Measurements from ENCODE around the gene SLC39A8. TPM values are rescaled to one million over a fixed set of nuclear protein-coding genes. Genes with fewer than 3 reads are reported as not detected.
A peak's percentile ranks its signal among the peaks of the same experiment; 100 is the strongest.

Gene SLC39A8
- total RNA-seq, 1 donor from 2014 or later = 27.7 TPM

DNA sequence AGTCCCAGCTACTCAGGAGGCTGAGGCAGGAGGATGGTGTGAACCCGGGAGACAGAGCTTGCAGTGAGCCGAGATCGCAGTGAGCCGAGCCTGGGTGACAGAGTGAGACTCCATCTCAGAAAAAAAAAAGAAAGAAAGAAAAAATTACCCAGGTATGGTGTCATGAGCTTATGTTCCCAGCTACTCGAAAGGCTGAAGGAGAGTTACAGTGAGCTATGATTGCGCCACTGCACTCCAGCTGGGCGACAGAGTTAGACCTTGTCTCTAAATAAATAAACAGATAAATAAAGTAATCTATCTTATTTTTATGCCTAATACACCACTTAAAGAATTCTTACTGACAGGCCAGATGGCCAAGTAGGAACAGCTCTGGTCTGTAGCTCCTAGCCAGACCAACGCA is 73.0 kb downstream of the SLC39A8 start:
- no peaks in the 10 kb centered on the region for H3K36me3 ChIP-seq
- H3K27ac ChIP-seq = no peak overlapping the region
- H3K4me3 ChIP-seq = no peak overlapping the region
- no peaks in the 10 kb centered on the region for H3K9me3 ChIP-seq
- intact Hi-C loops (cut with DNase I) = no loop called here
- H3K27me3 ChIP-seq = no peaks in the 10 kb centered on the region
- TF ChIP-seq POLR2A (IDR thresholded peaks at IDR 0.05) (no peak), POLR2AphosphoS5 (IDR thresholded peaks at IDR 0.05; ENCODE audit: insufficient read depth in 1 of 2, low read depth in 1 of 2) (no peak)
- TF ChIP-seq, protein P1, sequence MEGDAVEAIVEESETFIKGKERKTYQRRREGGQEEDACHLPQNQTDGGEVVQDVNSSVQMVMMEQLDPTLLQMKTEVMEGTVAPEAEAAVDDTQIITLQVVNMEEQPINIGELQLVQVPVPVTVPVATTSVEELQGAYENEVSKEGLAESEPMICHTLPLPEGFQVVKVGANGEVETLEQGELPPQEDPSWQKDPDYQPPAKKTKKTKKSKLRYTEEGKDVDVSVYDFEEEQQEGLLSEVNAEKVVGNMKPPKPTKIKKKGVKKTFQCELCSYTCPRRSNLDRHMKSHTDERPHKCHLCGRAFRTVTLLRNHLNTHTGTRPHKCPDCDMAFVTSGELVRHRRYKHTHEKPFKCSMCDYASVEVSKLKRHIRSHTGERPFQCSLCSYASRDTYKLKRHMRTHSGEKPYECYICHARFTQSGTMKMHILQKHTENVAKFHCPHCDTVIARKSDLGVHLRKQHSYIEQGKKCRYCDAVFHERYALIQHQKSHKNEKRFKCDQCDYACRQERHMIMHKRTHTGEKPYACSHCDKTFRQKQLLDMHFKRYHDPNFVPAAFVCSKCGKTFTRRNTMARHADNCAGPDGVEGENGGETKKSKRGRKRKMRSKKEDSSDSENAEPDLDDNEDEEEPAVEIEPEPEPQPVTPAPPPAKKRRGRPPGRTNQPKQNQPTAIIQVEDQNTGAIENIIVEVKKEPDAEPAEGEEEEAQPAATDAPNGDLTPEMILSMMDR (IDR thresholded peaks at IDR 0.05) = no peak
- no peaks in the 10 kb centered on the region for H3K4me1 ChIP-seq
- no peak for DNase-seq (ENCODE audit: extremely low spot score in 2 of 2)

DNA sequence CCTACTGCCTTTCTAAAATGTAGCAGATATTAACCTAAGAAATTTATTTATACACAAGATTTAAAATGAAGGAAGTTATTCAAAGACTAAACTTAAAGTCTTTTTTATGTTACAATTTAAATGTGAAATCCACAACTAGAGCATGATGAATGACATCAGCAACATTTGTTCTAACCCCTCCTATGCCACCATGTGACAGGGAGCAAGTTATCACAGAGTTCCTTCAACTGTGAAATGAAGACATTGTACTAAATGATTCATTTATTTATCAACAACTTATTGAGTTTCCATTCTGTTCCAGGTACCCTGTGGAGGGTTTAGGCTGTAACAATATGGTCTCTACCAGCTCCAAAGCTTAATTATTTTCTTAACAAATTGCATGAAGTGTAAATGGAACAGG is 76.9 kb downstream of the SLC39A8 start:
- Histone ChIP-seq H3K4me1 (no peaks in the 10 kb centered on the region), H3K4me3 (no peak overlapping the region), H3K27me3 (no peaks in the 10 kb centered on the region), H3K36me3 (no peaks in the 10 kb centered on the region), H3K27ac (no peak overlapping the region), H3K9me3 (no peaks in the 10 kb centered on the region)
- DNase-seq (ENCODE audit: extremely low spot score in 2 of 2) = no peak
- no peak for TF ChIP-seq POLR2AphosphoS5 (IDR thresholded peaks at IDR 0.05; ENCODE audit: insufficient read depth in 1 of 2, low read depth in 1 of 2)
- TF ChIP-seq, protein P1 (IDR thresholded peaks at IDR 0.05) = no peak
- TF ChIP-seq POLR2A (IDR thresholded peaks at IDR 0.05) = no peak
- intact Hi-C loops (cut with DNase I) = no loop called here

DNA sequence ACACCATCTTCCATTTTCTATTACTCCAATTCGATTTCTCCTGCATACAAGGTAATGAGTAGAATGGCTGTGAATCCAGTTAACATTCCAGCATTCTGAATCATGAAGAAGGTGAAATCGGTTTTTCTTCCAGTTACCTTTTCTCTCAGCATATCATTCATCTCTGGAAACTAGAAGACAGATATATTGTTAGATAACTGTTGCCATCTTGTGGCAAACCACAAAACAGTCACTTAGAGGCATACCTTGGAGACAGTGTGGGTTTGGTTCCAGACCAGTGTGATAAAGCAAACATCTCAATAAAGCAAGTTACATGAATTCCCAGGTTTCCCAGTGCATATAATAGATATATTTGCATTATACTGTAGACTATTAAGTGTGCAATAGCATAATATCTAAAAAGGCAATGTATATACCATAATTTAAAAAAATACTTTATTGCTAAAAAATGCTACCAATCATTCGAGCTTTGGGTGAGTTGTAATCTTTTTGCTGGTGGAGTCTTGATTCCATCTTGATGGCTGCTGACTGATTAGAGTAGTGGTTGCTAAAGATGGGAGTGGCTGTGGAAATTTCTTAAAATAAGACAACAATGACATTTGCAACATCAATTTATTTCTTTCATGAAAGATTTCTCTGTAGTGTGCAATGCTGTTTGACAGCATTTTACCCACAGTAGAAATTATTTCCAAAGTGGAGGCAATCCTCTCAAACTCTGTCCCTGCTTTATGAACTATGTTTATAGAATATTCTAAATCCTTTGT is 82.1 kb downstream of the SLC39A8 start:
- DNase-seq (ENCODE audit: extremely low spot score in 2 of 2) = no peak
- H3K9me3 ChIP-seq = no peaks in the 10 kb centered on the region
- intact Hi-C loops (cut with DNase I) = no loop called here

DNA sequence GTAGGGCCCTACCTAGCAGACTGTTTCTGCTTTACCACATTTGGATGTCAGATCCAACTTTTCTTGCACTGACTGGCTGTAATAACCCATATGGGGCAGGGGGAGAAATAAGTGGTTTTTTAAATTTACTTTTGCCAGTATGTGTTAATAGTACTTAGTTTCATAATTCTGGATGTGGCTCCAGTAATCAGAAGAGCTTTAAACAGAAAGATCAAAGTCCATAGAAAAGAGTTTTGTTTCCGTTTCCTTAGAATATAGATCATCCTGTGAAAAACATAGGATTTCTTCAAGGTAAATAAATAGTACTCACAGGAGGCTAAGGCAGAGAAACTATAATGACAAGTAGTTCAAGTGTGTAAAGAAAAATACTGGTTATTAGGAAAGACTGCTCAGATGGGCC is 85.6 kb downstream of the SLC39A8 start:
- Histone ChIP-seq H3K27ac (no peak overlapping the region), H3K4me3 (no peak overlapping the region), H3K4me1 (no peaks in the 10 kb centered on the region), H3K36me3 (no peaks in the 10 kb centered on the region), H3K27me3 (no peaks in the 10 kb centered on the region), H3K9me3 (no peaks in the 10 kb centered on the region)
- TF ChIP-seq POLR2A (IDR thresholded peaks at IDR 0.05) (no peak), POLR2AphosphoS5 (IDR thresholded peaks at IDR 0.05; ENCODE audit: insufficient read depth in 1 of 2, low read depth in 1 of 2) (no peak)
- TF ChIP-seq, protein P1 (IDR thresholded peaks at IDR 0.05) = no peak
- no peak for DNase-seq (ENCODE audit: extremely low spot score in 2 of 2)
- intact Hi-C loops (cut with DNase I) = no loop called here

More for the DNA sequence above, 82.1 kb downstream of the SLC39A8 start:
- TF ChIP-seq, protein P1 (IDR thresholded peaks at IDR 0.05) = peak in 2 of 3 experiments; percentile 27 to 30
- TF ChIP-seq POLR2A (IDR thresholded peaks at IDR 0.05) (no peak), POLR2AphosphoS5 (IDR thresholded peaks at IDR 0.05; ENCODE audit: insufficient read depth in 1 of 2, low read depth in 1 of 2) (no peak)
- no peaks in the 10 kb centered on the region for H3K4me1 ChIP-seq
- no peaks in the 10 kb centered on the region for H3K27me3 ChIP-seq
- H3K4me3 ChIP-seq = no peak overlapping the region
- no peaks in the 10 kb centered on the region for H3K36me3 ChIP-seq
- H3K27ac ChIP-seq = no peak overlapping the region

DNA sequence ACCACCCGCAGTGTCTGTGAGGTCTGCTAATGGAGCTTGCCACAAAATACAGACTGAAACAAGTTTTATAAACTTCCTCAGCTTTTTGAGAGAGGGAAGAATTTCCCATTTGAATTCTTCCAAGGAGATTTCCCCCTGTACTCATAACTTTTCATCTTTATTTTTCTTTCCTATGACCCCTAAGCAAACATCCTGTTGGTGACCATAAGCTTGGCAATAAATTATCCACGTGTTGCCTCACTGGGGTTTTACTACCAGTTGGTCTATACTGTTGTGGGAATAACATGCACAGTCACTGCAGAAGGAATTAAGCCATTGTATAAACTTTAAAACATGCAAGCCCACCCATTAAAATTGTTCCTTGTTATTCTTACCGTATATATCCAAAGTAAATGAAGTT is 86.2 kb downstream of the SLC39A8 start:
- no peaks in the 10 kb centered on the region for H3K27me3 ChIP-seq
- no peak overlapping the region for H3K4me3 ChIP-seq
- TF ChIP-seq, protein P1 (IDR thresholded peaks at IDR 0.05) = no peak
- TF ChIP-seq POLR2A (IDR thresholded peaks at IDR 0.05) (no peak), POLR2AphosphoS5 (IDR thresholded peaks at IDR 0.05; ENCODE audit: insufficient read depth in 1 of 2, low read depth in 1 of 2) (no peak)
- no peaks in the 10 kb centered on the region for H3K36me3 ChIP-seq
- DNase-seq (ENCODE audit: extremely low spot score in 2 of 2) = no peak
- H3K27ac ChIP-seq = no peak overlapping the region
- intact Hi-C loops (cut with DNase I) = no loop called here
- H3K9me3 ChIP-seq = no peaks in the 10 kb centered on the region
- H3K4me1 ChIP-seq = no peaks in the 10 kb centered on the region

All from vagina (tissue), 2 donors.